ENCODE results near the gene TSPAN5. TPM values are rescaled to one million over a fixed set of nuclear protein-coding genes. Genes with fewer than 3 reads are reported as not detected.

Gene TSPAN5
- total RNA-seq, 4 donors from 2014 or later, result 25.5 to 41.5 (median 36.5) TPM

DNA sequence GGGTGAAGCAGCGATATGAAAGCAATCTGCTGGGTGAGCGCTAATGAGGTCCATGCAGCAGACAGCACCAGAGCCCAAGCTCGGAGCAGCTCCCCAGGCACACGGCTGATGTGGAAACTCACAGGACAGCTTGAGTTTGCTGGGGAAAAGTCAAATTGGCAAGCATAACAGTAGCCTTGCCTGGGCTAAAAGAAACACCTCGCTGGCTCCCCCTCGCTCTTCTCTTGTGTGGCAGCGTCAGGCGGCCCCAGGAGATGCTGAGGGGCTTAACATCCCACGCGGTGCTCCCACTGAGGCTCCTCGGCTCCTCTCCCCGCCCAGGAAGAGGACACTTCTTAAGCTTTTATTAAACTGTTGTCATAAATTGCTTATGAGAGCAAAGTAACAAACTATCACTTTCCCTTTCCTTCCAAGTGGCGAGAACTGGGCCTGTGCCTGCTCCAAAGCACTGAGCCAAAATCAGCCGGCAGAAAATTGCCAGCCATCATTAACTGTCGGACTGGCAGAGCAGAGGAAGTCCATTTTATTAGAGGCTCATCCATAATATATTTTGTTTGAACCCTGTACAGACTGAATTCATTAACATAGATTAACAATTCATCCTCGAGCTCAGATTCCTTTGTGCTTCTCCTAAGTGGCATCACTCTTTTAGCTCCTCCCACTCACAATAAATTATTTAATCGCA, 111.4 kb downstream of the TSPAN5 start:
- TF ChIP-seq POLR2A (IDR thresholded peaks at IDR 0.05), result no peak
- TF ChIP-seq, protein P1, sequence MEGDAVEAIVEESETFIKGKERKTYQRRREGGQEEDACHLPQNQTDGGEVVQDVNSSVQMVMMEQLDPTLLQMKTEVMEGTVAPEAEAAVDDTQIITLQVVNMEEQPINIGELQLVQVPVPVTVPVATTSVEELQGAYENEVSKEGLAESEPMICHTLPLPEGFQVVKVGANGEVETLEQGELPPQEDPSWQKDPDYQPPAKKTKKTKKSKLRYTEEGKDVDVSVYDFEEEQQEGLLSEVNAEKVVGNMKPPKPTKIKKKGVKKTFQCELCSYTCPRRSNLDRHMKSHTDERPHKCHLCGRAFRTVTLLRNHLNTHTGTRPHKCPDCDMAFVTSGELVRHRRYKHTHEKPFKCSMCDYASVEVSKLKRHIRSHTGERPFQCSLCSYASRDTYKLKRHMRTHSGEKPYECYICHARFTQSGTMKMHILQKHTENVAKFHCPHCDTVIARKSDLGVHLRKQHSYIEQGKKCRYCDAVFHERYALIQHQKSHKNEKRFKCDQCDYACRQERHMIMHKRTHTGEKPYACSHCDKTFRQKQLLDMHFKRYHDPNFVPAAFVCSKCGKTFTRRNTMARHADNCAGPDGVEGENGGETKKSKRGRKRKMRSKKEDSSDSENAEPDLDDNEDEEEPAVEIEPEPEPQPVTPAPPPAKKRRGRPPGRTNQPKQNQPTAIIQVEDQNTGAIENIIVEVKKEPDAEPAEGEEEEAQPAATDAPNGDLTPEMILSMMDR (IDR thresholded peaks at IDR 0.05), result no peak
- DNase-seq (ENCODE audit: low spot score in 2 of 2), result no peak
- WGBS, 2 donors, result 29 to 38% methylated on average over 17 of the region's 17 CpGs
- intact Hi-C loops (cut with DNase I; ENCODE audit: low total_unique reads), result no loop called here
- H3K4me3 ChIP-seq (ENCODE audit: low read depth, poor library complexity, severe bottlenecking), result no peak overlapping the region

DNA sequence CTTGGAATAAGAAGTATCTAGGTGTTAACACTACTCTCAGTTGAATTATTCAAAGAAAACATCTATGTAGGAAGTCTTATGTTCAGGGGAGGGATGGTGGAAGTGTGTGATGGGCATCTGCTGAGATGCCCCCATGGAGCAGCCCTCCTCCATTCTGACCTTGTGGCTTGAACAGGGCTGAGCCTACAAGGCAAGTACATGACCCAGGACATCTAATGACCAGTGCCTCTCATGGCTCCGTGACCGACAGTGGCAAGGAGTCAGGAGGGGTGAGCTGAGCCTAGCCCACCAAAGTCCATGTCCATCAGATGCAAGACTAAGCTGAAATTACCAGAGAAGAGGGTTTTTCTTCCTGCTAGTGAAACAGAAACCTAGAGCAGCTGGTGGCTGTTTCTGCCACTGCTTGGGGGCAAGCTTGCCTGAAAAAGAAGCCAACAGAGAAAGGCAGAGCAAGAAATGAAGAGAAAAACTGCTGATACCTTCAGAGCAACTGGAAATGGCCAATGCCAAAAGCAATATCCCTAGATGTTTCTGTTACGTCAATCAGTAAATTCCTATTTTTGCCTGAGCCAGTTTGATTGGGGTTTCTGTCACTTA, 113.5 kb downstream of the TSPAN5 start:
- TF ChIP-seq POLR2A (IDR thresholded peaks at IDR 0.05), result no peak
- TF ChIP-seq, protein P1 (IDR thresholded peaks at IDR 0.05), result no peak
- intact Hi-C loops (cut with DNase I; ENCODE audit: low total_unique reads), result no loop called here
- H3K4me3 ChIP-seq (ENCODE audit: low read depth, poor library complexity, severe bottlenecking), result no peak overlapping the region
- 67 to 81% methylated on average over 3 of the region's 3 CpGs for WGBS, 2 donors
- DNase-seq (ENCODE audit: low spot score in 2 of 2), result no peak

DNA sequence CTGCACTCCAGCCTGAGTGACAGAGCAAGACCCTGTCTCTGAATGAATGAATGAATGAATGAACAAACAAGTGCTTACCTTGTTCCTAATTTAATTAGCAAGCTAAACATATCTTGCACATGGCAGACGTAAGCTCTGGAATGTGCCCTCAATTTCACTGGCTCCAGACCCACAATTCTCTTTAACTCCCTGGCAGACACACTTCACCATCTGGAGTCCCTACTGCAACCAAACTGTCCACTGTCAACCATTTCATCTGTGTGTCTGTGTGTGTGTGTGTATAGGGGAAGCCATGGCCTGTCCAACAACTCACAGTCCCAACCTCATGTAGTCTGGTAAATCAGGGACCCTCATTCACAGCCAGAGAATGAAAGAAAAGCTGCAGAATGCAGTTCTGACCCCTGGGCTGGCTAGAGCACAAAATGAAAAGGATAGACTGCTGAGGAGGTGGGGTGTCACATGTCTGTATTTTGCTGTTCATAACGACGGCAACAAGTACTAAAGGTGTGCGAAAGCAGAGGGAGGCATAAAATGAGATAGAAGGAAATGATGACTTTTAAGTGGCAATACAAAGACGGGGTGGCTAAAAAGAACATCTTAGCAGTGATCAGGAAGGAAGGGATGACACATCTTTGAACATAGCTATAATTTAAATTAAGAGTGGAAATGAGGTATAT, 114.1 kb downstream of the TSPAN5 start:
- no peak for DNase-seq (ENCODE audit: low spot score in 2 of 2)
- whole genome bisulfite sequencing, 2 donors, result 79 to 87% methylated on average over 5 of the region's 5 CpGs
- TF ChIP-seq, protein P1 (IDR thresholded peaks at IDR 0.05), result no peak
- TF ChIP-seq POLR2A (IDR thresholded peaks at IDR 0.05), result no peak
- intact Hi-C loops (cut with DNase I; ENCODE audit: low total_unique reads), result no loop called here
- H3K4me3 ChIP-seq (ENCODE audit: low read depth, poor library complexity, severe bottlenecking), result no peak overlapping the region

DNA sequence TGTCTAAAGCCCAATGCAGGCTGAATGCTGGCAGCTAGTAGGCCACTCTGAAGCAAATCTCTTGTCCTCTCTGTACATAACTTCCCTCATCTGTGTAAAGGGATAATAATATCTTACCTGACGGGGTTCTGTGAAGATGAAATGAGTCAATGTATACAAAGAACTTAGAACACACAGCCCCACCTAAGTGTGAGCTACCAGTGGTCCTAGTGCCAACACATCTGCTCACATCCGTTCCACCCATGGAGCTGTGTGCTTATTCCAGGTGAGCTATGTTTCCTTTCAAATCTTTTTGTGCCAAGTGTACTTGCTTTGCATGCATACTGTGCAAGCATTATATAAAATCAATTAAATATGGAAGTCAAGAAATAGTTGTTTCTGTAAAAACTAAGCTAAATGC, 116.4 kb downstream of the TSPAN5 start:
- intact Hi-C loops (cut with DNase I; ENCODE audit: low total_unique reads), result no loop called here

DNA sequence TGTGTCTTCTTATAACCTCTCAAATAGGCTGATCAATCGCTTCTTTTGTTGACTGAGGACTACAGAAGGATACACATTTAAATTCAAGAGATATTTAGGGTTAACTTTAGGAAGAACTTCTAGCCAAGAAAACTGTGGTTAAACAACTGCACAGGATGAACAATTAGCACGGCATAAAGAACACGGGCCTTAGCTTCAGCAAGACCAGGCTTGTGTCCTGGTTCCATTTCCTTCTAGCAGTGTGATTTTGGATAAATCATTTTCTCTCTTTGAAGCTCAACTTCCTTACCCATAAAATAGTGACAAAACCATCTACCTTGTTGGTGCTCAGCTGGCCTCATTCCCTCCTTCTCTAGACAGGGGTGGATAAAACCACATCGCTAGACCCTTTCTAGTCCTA, 117.6 kb downstream of the TSPAN5 start:
- TF ChIP-seq, protein P1 (IDR thresholded peaks at IDR 0.05), result no peak
- no peak for TF ChIP-seq POLR2A (IDR thresholded peaks at IDR 0.05)
- no peak overlapping the region for H3K4me3 ChIP-seq (ENCODE audit: low read depth, poor library complexity, severe bottlenecking)
- intact Hi-C loops (cut with DNase I; ENCODE audit: low total_unique reads), result no loop called here
- 50 to 60% methylated on average over 4 of the region's 4 CpGs for WGBS, 2 donors
- no peak for DNase-seq (ENCODE audit: low spot score in 2 of 2)

More for the DNA sequence above, 116.4 kb downstream of the TSPAN5 start:
- no peak overlapping the region for H3K4me3 ChIP-seq (ENCODE audit: low read depth, poor library complexity, severe bottlenecking)
- 69 to 83% methylated on average over 2 of the region's 2 CpGs for WGBS, 2 donors
- DNase-seq (ENCODE audit: low spot score in 2 of 2), result no peak
- TF ChIP-seq, protein P1 (IDR thresholded peaks at IDR 0.05), result no peak
- TF ChIP-seq POLR2A (IDR thresholded peaks at IDR 0.05), result no peak

All from lower leg skin (tissue), 4 donors.